GM18526 (cell line): Measurements from ENCODE around the gene MPG.

Experiments
- POLR2A ChIP-seq: IDR thresholded peaks from 3 replicates; pipeline ENCODE4 v1.6.1; 2011; ENCODE audit not compliant: insufficient read length; ENCODE audit errors: extremely low read depth

Gene MPG

DNA sequence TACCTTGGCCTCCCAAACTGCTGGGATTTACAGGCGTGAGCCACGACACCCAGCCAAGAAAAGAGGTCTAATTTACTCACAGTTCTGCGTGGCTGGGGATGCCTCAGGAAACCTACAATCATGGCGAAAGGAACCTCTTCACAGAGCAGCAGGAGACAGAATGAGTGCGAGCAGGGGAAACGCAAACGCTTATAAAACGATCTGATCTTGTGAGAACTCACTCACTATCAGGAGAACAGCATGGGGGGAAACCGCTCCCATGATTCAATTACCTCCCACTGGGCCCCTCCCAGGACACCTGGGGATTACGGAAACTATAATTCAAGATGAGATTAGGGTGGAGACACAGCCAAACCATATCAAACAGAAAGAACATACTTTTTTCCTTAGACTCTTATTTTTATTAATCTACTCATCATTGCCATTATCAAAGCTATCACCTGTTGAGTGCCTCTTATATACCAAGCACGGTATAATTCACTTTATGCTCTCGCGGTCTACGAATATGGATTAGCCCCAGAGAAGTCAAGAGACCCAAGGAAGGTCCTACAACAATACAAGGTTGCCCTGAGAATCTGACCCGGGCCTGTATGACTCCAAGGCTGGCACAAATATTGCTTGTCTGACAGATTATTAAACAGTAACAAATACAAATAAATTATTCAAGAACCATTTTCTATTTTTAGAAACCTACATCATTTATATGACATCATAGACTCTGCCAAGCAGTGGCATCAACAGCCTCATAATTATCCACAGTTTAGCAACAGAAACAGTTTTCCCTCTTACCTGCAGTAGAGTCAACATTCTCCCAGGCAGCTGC lies 27.0 kb upstream of the MPG start:
- TF ChIP-seq POLR2A, result no peak

GRCh38 chr16:53346-54236 lies 24.4 kb upstream of the MPG start, which contains the start of the genes POLR3K and SNRNP25:
Gene POLR3K (minus strand): TSS chr16:53608. CDS start chr16:53586, 22 bp downstream.
Gene SNRNP25 (plus strand): TSS chr16:53828. CDS start chr16:54017, 189 bp downstream.
- peak; percentile 85 for TF ChIP-seq POLR2A

- TF ChIP-seq POLR2A, result no peak
Observed at GRCh38 chr16:54237-54581, 23.8 kb upstream of the MPG start.

DNA sequence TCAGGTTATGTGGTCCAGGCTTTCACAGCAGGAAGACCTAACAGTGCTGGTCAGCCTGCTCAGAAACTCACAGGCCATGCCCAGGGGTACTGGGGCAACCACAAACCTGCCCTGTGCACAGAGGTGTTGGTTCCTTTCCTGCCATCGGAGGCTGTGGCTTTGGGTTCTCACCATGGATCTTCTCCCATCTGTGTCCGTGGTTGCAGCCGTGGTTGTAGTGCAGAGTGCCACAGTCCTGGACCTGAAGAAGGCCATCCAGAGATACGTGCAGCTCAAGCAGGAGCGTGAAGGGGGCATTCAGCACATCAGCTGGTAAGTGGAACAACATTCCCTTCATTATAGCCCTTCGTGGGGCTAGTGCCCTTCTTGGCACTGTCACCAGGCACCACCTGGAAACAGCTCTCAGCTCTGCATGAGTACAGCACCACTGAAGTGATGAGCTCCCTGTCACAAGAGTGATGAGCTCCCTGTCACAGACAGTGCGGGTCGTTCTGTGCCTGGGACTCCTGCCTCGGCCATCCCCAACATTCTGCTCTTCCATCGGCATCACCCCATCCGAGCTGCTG lies 22.4 kb upstream of the MPG start:
- no peak for TF ChIP-seq POLR2A

DNA sequence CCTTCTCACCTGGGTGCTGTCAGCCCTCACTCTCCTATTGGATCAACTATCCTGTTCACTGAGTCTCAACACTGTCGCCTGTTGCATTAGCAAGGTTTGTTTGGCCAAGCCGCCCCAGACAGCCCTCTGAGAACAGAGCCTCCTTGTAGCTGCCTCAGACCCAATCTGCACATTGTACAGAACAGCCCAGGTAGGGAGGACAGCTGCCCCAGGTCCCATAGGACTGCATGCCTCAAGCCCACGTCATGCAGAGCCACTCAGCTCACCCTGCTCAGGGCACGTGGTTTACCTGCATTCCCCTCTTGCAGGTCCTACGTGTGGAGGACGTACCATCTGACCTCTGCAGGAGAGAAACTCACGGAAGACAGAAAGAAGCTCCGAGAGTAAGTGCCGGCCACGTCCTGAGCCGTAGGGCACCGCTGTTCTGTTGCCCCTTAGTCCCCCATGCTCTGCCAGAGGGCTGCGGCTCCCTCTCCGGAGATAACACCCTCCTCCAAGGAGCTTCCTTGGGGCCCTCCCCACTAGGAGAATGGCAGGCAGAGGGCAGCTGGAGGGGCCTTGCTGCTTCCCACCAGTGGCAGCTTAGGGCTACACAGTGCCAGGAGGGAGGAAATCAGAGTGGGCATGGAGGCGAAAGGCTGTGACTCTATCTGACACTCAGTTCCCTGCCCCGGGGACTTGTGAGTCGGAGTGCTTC lies 21.6 kb upstream of the MPG start:
- TF ChIP-seq POLR2A, result no peak

DNA sequence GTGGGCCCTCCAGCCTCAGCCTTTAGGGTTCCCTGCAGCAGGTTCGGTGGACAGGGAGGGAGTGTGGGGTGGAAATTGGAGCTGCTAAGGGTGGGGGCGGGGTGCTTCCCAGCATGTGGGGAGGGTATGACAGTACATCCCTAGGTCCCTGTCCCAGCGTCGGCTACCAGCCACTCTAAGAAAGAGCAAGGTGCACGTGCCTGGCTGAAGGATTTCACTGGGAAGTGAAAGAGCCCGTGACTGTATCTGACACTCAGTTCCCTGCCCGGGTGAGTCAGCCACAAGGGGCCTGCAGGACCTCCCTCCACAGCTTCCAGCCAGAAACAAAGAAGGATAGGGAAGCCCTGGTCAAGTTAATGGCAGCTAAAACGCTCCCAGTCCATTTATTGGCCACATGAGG lies 20.3 kb upstream of the MPG start:
- TF ChIP-seq POLR2A, result no peak

- TF ChIP-seq POLR2A, result no peak
Observed at GRCh38 chr16:58491-59439, 19.3 kb upstream of the MPG start.

DNA sequence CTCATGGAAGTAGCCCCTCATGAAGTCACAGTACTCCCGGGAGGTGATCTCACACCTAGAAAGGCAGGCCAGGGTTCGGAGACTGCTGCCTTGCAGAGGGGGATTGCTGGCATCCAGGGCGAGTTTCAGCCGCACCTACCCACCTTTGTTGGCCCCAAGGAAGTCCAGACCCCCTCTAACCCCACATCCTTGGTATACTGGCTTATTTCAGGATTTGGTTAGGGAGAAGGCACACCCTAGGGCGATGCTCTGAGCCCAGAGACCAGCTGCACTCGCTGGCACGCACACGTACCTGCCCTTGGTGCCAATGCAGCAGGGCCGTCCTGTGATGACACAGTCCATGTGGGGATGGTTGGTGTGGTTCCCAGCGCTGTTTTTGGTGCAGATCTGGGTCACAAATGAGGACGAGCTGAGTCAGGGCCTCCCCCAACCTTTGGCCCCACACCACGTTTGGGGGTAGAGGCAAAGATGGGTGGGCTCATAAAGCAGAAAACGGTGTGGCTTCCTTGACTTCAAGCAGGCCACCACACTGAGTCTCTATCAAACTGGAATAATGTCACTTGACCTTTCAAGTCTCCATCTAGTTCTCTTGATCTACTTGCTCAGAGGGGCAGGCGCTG lies 18.5 kb upstream of the MPG start:
- no peak for TF ChIP-seq POLR2A

- no peak for TF ChIP-seq POLR2A
Observed at GRCh38 chr16:60166-60565, 17.9 kb upstream of the MPG start.

GRCh38 chr16:60929-61878 lies 16.8 kb upstream of the MPG start:
- TF ChIP-seq POLR2A, result no peak

GRCh38 chr16:61879-62281 lies 16.1 kb upstream of the MPG start:
- no peak for TF ChIP-seq POLR2A

DNA sequence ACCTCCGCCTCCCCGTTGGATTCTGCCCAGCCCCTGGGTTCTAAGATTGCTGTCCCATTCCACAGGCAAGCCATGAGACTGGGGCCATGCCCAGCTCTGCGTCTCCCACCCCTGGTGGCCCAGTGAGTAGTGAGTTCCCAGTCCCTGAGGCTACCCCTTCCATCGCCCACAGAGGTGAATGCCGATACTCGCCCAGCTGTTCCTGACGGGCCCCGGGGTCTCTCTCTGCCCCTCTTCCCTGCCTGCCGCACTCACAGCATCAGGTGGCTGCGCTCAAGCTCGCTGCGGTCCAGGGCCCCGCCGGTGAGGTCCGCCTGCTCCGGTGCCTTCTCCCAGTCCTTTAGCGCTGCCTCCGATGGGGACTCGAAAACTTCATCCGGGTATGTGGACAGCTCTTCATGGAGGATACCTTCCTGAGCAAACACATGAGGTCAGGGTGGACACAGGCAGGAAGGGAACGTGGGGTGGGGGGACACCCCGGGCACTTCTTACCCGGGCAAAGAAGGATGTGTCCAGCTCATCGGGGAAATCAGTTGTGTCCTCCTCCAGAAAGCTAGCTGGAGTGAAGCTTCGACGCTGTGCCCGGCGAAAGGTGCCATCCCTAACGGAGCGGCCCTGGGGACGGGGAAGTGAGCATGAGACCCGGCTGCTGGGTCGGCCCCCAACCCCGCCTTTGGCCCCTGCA lies 15.6 kb upstream of the MPG start:
- no peak for TF ChIP-seq POLR2A
